Stimulated activated CD4-positive, alpha-beta T cell treated with anti-CD3 and anti-CD28 coated beads, Interleukin-1b, Interleukin-23, amount 100 ng/mL, for 24 hours (primary cell): ENCODE results near the gene FOXN1.
A peak's percentile ranks its signal among the peaks of the same experiment; 100 is the strongest.

ENCODE experiments used
- DNase-seq, 4 experiments: peaks; one replicate each; pipeline ENCODE4 v3.0.0-alpha.2; 2020; ENCODE audit warnings: low read depth in 4 of 4, low spot score in 1 of 4

Gene FOXN1

DNA sequence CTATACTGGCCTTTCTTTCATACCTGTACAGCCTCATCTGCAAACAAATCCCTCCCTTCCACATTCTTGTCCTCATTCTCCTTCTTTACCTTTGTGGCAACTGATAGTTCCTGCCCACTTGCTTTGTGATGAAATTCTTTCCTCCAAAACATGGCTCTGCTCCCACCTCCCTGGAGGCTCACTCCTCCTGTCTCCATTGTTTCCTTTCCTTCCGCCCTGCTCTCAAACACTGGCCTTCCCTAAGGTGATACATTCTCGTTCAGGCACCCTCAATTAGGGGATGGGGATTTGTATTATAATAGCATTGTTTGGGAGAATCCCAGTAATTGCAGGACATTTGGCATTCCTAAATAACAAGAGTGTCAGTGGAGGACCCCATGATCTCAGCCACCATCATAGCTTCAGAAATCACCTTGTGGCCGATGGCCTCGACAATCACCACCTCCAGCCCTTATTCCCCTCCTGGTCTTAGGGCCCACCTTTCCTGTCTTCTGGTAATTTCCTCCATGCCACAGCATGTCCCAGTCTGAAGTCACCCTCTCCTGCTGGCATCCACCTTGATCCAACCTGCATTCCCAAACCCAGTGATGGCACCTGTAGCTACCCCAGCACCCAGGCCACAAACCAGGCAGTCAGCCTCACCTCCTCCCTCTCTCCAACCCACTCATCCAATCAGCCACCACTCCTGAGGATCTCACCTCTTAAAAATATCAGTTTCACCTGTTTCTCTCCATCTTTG lies 38.4 kb downstream of the FOXN1 start:
- DNase-seq = no peak

GRCh38 chr17:28545141-28545503 lies 39.0 kb downstream of the FOXN1 start:
- DNase-seq = no peak

DNA sequence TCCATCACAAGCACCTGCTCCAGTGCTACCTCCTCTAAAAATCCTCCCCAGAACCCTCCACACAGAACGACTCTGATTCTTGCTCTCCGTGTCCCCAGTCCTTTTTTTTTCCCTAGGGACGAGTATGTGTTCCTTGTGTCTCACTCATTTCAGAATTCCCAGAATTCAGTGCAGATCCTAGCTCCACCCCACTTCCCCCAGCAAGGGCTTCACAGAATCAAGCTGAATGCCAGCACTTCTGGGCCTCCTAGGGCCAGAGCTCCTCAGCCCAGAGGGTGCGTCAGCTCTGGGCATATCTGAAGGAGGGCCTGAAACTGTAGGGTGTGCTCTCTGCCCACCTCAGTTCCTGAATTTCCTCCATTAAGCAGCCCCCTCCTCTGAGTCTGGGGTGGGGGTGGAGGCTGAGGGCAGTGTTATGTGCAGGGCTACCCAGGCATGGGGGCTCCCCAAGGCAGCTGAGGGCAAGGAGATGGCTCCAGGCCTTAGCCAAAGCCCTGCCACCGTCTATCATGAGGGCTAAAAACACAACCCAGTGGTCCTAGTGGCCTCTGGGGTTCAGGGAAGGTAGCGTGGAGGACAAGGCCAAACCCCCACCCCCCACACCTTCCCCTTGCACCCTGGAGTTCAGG lies 39.8 kb downstream of the FOXN1 start:
- DNase-seq = no peak

DNA sequence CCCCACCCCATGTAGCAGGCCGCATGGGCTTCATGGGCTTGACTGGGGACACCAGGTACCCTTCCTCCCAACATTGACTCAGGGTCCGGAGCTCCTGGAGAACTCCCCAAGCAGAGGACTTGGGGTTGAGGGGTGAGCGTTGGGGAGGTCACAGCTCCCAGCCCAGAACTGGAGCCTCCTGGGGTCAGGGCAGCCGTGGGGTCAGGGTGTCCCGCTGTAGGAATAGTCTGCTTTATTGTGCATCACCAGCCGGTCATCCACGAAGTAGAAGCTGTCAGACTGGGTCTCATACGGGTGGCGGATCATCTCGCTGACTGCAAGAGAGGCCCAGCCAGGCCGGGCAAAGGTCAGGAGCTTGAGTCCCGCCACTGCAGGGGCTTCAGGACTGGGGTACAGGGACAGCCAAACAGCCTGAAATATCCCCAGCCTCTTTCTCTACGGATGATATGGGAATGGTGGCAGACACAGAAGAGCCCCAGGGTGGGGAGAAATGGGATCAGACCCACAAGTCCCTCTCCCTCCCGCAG lies 41.0 kb downstream of the FOXN1 start:
- DNase-seq = no peak

- DNase-seq = peak in 2 of 4 experiments; percentile 48 to 69
Observed at GRCh38 chr17:28547623-28548416, 41.7 kb downstream of the FOXN1 start.

- no peak for DNase-seq
Observed at GRCh38 chr17:28548417-28549130, 42.4 kb downstream of the FOXN1 start.

GRCh38 chr17:28549236-28550132 lies 43.3 kb downstream of the FOXN1 start:
- DNase-seq = no peak

- DNase-seq = no peak
Observed at GRCh38 chr17:28550858-28551257, 44.7 kb downstream of the FOXN1 start.

- DNase-seq = no peak
Observed at GRCh38 chr17:28551421-28552175, 45.5 kb downstream of the FOXN1 start.

DNA sequence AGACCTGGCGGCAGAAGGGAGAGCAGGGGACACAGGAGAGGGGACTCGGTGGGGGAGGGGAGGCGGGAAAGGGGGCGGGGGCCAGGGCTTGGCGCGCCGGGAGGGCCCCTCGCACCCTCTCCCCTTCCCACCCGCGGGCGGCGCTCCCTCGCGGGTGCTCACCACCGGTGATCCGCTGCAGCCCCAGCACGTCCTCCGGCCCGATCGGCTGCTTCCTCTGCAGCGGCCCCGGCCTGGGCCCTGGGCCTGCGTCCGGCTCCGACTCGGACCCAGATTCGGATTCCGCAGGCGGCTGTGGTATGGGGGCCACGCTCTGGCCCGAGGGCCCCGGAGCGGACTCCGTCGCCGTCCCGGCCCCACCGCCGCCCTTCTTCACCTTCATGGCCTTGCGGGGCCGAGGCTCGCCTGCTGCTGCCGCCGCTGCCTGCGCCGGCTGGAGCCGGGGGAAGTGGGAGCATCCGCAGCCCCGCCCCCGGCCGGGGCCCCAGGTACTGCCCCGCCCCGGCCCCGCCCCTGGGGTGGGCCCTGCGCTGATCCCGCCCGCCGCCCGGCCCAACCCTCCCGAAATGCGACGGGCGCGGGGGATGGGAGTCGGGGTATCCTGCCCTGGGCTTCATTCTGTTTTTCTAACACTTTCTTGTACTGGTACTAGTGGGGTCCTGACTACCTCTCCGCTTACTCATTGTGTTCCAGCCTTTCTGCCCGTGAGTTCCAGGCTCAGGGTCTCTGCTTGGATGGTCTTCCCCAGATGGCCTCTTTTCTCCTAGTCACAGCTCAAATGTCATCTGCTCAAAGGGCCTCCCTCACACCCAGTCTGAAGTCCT lies 46.2 kb downstream of the FOXN1 start, which contains the start of gene UNC119:
TSS of gene UNC119 (minus strand) at position 449 of the 824 bp plus-strand sequence. CDS start at position 382, 67 bp downstream.
- DNase-seq = peak; percentile 47 to 72 (median 68)

DNA sequence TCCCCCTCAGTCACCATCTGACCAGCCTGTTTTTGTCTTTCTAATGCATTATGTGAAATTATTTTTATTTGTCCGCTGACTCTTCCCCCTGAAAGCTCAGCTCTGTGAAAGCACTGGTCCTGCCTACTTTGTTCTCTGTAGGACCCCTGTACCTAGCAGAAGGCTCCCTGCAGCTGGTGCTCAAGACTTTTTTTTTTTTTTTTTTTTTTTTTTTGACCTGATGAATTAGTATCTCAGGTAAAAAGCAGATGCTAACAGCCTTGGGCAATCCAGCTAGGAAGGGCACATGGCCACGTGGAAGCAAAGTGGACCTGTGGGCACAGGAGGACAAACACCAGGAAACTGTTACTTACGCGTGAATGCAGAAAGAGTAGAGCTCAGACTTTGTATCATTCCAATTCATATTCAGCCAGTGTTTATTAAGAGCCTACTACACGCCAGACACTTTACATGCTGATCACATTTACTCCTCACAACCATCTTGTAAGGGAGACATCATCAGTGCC lies 46.9 kb downstream of the FOXN1 start:
- no peak for DNase-seq

GRCh38 chr17:28554565-28554964 lies 48.4 kb downstream of the FOXN1 start:
- DNase-seq = no peak

DNA sequence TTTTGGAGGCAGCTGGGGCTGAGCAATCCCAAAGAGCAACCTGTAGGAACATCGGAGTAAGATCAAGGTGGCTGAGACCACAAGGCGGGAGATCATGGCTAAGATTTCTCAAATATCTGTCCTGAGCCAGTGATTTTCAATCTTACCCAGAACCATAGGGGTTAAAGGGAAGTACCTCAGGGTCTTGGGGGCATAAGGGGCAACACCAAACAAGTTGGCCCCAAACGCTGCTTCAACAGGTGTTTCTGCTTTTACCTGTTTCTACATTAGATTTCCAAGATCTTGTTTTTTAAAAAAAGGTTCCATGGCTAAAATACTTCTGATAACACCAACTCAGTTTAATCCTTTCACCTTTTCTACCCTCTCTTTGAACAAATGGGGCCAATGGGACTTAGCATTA lies 48.9 kb downstream of the FOXN1 start:
- DNase-seq = no peak

DNA sequence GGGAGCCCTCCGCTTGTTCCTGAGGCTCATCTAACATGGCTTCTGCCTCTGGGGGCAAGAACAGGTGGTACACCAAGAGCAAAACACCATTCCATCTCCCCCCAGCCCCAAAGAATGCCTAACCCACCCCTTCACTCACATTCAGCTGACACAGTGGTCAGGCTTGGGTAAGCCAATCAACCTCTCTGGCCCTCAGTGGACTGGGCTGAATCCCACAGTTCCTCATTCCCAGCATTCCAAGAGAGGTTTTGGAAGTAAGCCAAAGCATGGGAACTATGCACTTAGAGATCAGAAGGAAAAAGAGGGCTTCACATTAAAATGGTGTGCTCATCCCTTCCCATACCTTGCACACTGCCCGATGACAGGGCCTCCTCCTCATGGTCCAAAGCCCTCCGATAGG lies 57.3 kb downstream of the FOXN1 start:
- DNase-seq = no peak

DNA sequence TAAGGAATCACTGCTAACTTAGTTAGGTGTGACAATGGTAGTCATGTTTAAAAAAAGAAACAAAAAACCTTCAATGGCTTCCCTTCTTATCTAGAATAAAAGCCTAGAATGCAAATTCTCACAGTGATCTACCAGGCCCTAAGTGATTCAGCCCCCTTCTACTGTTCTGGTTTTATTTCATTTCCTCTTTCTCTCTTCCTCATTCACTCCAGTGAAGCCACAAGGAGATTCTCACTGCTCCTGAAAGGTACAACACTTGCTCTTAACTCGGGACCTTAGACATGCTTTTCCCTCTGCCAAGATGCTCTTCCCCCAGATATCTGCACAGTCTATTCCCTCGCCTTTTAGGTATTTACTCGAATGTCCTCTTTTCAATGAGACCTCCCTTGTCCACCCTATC lies 61.5 kb downstream of the FOXN1 start:
- DNase-seq = no peak

GRCh38 chr17:28569446-28569845 lies 63.3 kb downstream of the FOXN1 start:
- DNase-seq = no peak

DNA sequence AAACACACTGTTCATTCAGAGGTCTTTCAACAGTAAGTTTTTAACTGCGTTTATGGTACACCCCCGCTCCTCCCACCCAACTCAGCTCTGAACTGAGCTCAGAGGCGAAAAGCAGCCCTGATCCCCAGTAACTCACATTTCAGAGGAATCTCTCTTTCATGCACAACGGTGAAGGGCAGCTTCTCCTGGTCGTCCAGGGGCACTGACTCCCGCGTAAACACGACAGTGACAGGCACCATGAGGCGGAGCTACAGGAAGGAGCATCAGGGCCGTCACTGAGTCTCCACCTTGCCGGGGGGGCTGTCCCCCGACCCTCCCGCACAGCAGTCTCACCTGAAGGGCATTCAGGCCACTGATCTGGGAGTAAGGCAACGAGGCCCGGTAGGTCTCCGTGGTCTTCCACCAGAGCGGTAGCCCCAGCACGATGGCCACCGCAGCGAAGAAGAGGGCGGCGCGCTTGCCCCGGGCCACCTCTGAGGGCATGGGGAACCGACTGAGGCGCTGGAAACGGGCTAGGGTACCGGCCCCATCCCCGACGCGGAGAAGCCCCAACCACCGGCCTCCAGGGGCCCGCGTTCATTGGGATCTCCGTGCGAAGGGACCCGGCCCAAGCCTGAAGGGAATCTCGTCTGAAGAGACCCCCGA lies 64.7 kb downstream of the FOXN1 start:
- peak in 1 of 4 experiments; percentile 32 for DNase-seq
